ENCODE data around the gene RHBG.

Gene RHBG

DNA sequence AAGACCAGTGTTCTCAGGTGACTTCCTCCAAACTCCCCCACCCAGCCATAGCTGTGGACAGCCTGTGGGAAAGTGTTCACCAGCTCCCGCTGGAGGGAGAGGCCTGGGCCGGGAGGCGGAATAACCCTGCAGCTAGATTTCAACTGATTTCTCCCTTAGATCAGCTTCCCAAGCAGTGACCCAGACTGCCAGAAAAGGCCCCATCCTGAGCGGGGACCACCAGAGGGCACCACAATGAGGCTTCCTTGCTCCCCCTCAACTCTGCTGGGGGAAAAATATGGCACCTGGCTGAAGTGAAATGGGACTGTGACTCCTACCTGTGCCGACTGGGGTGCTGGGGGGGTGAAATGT, 50.8 kb downstream of the RHBG start:
- TF ChIP-seq, protein P1, sequence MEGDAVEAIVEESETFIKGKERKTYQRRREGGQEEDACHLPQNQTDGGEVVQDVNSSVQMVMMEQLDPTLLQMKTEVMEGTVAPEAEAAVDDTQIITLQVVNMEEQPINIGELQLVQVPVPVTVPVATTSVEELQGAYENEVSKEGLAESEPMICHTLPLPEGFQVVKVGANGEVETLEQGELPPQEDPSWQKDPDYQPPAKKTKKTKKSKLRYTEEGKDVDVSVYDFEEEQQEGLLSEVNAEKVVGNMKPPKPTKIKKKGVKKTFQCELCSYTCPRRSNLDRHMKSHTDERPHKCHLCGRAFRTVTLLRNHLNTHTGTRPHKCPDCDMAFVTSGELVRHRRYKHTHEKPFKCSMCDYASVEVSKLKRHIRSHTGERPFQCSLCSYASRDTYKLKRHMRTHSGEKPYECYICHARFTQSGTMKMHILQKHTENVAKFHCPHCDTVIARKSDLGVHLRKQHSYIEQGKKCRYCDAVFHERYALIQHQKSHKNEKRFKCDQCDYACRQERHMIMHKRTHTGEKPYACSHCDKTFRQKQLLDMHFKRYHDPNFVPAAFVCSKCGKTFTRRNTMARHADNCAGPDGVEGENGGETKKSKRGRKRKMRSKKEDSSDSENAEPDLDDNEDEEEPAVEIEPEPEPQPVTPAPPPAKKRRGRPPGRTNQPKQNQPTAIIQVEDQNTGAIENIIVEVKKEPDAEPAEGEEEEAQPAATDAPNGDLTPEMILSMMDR (IDR thresholded peaks at IDR 0.05) = peak; percentile 15; the same call in 1 of the 2 replicates
- TF ChIP-seq ZFX (IDR thresholded peaks at IDR 0.05; ENCODE audit: borderline replicate concordance) = no peak
- H3K27ac ChIP-seq = no peak overlapping the region

DNA sequence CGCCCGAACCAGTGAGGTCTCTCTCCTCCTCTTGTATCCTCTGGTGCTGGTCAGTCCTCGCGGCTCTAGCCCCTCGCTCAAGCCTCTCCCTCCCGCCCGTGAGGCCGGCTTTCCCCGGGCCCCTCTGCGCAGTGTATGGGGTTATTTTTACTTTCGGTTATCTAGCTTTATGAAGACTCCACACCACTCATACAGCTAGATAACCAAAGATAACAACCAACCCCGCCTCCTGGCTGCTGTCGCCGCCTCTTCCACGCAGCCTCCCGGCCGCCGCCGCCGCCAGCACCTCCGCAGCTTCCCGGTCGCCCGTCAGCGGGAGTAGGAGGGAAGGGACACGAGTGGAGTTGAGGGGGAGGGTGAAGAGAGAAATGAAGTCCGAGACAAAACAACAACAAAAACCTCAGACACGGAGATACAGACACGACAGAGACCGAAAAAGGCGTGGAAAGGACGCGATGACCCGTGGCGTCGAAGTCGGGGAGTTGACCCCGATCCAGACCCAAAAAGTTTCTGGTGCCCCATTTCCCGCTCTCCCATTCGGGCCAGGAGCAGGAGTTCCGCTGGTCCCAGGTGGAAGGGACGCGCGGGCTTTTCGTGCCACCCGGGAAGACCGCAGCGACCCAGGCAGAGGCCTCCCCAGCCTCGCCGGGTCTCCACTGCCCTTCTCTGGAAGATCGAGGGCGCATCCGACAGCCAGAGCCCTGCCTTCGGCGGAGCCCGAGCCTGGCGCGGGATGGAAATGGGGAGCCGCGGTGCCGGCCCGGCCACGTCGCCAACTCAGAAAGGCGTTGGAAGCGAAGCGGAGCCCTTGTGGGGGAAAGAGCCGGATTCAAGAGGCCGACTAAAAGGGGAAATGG, 51.4 kb downstream of the RHBG start:
- TF ChIP-seq, protein P1 (IDR thresholded peaks at IDR 0.05) = no peak; the same call in 1 of the 2 replicates
- no peak for TF ChIP-seq ZFX (IDR thresholded peaks at IDR 0.05; ENCODE audit: borderline replicate concordance)
- H3K27ac ChIP-seq = no peak overlapping the region

DNA sequence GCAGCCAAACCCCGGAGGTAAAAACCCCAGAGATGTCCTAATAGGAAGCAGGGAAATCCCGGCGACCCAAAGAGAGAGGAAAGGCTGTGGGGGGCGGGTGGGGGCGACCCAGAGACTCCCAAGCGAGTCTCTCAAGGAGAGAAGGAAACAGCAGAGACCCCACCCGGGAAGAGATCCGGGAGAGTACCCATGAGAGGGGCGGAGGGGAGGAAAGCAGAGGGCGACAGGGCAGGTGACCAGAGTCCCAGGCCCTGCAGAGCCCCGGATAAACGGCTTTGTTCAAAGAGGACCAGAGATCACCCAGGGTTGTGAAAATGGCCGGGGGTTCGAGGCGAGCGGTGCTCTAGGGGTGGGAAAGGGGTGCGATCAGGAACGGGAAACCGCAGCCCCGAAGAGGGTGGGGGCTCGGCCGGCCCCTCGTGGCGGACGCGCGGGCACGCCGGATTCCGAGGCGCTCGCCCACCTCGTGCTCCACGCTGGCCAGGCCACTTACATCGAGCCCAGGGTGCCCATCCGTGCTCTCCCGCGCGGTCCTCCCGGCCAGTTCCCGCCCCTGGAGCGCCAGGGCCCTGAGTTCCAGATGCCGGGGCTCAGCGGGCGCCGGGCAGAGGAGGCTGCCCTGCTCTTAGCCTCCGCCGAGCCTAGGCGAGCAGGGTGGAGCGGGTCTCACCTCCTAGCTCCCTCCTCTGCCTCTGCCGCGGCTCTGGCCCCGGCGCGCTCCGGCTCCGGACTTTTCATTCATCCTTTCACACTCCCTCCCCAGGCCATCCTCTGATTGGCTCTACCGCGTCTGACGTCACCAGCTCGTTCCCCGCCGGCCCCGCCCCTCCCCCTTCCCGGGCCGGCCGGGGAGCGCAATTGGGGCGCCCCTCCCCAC, 52.3 kb downstream of the RHBG start:
- H3K27ac ChIP-seq = no peak overlapping the region
- TF ChIP-seq, protein P1 (IDR thresholded peaks at IDR 0.05) = no peak
- TF ChIP-seq ZFX (IDR thresholded peaks at IDR 0.05; ENCODE audit: borderline replicate concordance) = no peak

DNA sequence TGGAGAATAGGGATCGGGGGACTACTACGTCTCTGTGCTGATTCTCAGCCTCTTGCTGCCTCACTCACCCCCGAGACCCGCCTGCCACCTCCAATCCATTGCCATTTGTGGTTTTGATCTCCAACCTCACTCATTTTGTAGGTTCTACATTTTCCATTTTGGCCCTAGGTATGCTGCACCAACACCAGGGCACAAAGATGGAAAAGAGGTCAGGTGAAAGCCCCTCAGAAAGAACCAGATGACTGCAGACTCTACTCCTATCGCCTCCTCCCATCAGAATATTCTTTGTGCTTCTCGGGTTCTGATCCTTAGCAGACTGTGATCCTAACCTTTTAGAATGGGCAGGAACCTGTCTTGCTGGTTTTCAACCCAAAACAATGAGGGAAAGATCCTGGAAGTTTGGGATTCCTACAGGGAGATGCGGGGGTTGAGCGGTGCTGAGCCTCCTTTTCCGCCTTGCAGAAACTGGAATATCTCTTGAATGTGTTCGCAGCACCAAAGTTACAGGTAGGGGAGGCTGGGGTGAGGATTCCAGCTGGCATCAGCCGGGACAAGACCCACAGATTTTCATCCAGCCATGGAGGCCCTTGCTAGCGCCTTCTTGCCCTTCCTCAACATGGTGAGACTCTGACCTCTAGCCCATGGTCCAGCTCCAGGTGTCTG, 53.1 kb downstream of the RHBG start:
- no peak for TF ChIP-seq ZFX (IDR thresholded peaks at IDR 0.05; ENCODE audit: borderline replicate concordance)
- TF ChIP-seq, protein P1 (IDR thresholded peaks at IDR 0.05) = no peak
- H3K27ac ChIP-seq = no peak overlapping the region

DNA sequence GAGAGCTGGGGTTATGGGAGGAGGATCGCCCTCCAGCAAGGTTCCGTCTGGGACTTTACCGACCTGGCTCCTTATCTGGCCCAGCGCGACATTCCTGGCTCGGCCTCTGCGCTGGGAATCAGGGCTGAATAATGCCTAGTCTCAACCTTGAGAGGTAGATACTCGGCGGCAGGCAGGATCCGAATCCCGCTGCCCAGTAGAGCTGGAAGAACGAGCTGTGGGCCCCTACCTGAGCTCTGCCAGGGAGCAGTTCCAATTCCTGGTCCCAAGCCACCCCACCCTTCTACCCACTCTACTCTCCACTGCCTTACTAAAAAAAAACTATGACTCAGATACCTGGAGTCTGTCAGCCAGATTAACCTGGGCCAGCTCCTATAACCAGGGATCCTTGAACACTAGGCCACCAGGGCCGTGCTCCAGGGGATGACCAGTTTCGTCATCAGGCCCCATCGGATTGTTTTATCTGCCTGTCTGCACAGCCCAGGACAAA, 53.6 kb downstream of the RHBG start:
- no peak overlapping the region for H3K27ac ChIP-seq
- TF ChIP-seq, protein P1 (IDR thresholded peaks at IDR 0.05) = no peak
- TF ChIP-seq ZFX (IDR thresholded peaks at IDR 0.05; ENCODE audit: borderline replicate concordance) = no peak

DNA sequence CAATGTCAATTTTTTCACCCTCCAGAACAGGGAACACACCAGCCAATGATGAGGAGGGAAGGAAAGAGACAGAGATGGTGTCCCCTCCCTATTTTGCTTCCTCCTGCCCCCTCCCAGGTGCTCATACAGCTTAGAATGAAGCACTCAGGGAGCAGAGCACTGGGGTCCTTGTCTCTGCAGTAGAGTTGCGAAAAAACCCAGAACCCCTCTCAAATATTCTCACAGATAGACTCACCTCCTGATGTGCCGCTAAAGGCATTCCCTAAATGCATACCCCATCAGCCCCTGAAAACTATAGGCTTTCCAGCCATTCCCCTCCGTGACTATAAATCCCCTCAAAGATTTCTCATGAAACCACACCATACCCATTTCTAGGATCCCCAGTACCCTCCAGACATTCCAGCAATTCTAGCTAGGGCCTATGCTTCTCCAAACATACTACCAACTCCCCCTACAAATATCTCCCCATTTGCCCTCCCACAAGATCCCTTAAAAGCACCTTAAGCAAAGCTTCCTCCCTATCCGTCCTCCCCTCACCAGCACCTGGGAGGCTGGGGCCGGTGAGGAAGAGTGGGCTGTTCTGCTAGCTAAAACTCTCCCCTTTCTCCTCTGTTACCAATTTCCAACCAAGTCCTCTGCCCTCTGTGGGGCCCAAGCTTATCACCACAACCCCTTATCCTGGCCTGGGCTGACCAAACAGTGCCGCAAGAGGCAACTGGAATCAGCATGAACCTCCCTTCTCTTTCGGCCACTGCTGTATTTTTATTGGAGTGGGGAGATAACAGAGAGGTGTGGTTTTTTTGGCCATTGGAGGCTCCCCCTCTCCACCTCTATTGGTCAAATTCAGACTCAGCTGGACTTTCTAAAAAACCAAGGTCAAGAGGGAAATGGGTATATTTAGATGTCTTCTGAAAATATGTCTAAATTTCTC, 54.7 kb downstream of the RHBG start:
- H3K27ac ChIP-seq = no peak overlapping the region

More for the DNA sequence above, 54.7 kb downstream of the RHBG start:
- no peak for TF ChIP-seq ZFX (IDR thresholded peaks at IDR 0.05; ENCODE audit: borderline replicate concordance)
- TF ChIP-seq, protein P1 (IDR thresholded peaks at IDR 0.05) = no peak

Data from 22Rv1 (cell line).